ENCODE data around the gene RAB3D.

DNA sequence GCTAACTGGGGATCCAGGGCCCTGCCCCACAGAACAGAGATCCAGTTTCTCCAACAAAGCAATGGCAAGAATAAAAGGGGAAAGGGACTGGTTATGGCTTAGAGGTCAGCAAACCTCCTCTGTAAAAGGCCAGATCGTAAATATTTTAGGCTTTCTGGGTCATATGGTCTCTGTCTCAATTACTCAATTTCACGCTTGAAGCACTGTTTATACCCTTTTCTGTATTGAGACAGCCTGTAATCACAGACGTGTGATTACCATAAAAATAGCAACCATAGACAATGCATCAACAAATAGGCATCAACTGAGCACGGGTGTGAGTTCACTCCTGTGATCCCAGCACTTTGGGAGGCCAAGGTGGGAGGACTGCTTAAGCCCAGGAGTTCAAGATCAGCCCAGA is 9.3 kb downstream of the RAB3D start:
- TF ChIP-seq CTCF (IDR thresholded peaks at IDR 0.05), result no peak
- no peak for TF ChIP-seq POLR2A (IDR thresholded peaks at IDR 0.05)

All from right lobe of liver (tissue), 4 donors.